Epithelial cell of proximal tubule (primary cell): ENCODE results near the gene ASTN2. TPM values are rescaled to one million over a fixed set of nuclear protein-coding genes. Genes with fewer than 3 reads are reported as not detected.

ENCODE experiments used
- DNase-seq: peaks from one replicate; pipeline ENCODE4 v3.0.0-alpha.2; 2011; ENCODE audit warnings: low read depth
- H3K4me3 ChIP-seq: 2 replicates; pipeline ENCODE4 v1.5.1; 2011; ENCODE audit warnings: low read depth, mild to moderate bottlenecking, low read length
- CTCF ChIP-seq: conservative IDR thresholded peaks from 2 replicates; pipeline ENCODE4 v1.5.1; 2012; ENCODE audit warnings: low read depth, mild to moderate bottlenecking, low read length
- total RNA-seq: library from RNA; depleted of rRNA; stranded (reverse); fragments of >200 nt; gene quantifications from 2 replicates; pipeline ENCODE4 v1.2.3, GENCODE V29; 2015

ASTN2 gene
- total RNA-seq, 1 donor from 2014 or later, result 4.4 TPM

- DNase-seq, result no peak
- TF ChIP-seq CTCF, result no peak
- H3K4me3 ChIP-seq, result no peak overlapping the region
These were observed 709.3 kb downstream of the ASTN2 start for GRCh38 chr9:116705531-116705930.

GRCh38 chr9:116704470-116704869 lies 710.4 kb downstream of the ASTN2 start:
- no peak for DNase-seq
- TF ChIP-seq CTCF, result no peak
- H3K4me3 ChIP-seq, result no peak overlapping the region

GRCh38 chr9:116703634-116704033 lies 711.2 kb downstream of the ASTN2 start:
- no peak for DNase-seq
- no peak for TF ChIP-seq CTCF
- no peak overlapping the region for H3K4me3 ChIP-seq

GRCh38 chr9:116701940-116702642 lies 712.8 kb downstream of the ASTN2 start:
- no peak for DNase-seq
- no peak for TF ChIP-seq CTCF
- H3K4me3 ChIP-seq, result no peak overlapping the region

- no peak for DNase-seq
- no peak for TF ChIP-seq CTCF
- no peak overlapping the region for H3K4me3 ChIP-seq
These were observed 713.7 kb downstream of the ASTN2 start for GRCh38 chr9:116700882-116701865.

- no peak for TF ChIP-seq CTCF
- DNase-seq, result no peak
- H3K4me3 ChIP-seq, result no peak overlapping the region
These were observed 714.6 kb downstream of the ASTN2 start for GRCh38 chr9:116700279-116700678.

GRCh38 chr9:116697887-116698286 lies 717.0 kb downstream of the ASTN2 start:
- TF ChIP-seq CTCF, result no peak
- H3K4me3 ChIP-seq, result no peak overlapping the region
- no peak for DNase-seq
